Loucy (cell line): ENCODE results near the gene ATP5F1B.

Experiments
- H2AFZ ChIP-seq: fragments of 200-600 bp; sonication (generic); 2 replicates; pipeline ENCODE4 v1.6.0; 2016; ENCODE audit warnings: antibody characterized with exemption, mild to moderate bottlenecking, low read length, moderate library complexity
- H3F3A ChIP-seq: fragments of 200-600 bp; 2 replicates; pipeline ENCODE4 v1.6.0; 2016; ENCODE audit warnings: antibody characterized with exemption, low read depth, mild to moderate bottlenecking
- H3K27me3 ChIP-seq: fragments of 200-600 bp; sonication (generic); 2 replicates; pipeline ENCODE4 v1.6.1; 2014; ENCODE audit warnings: low read length, mild to moderate bottlenecking; ENCODE audit not compliant: insufficient read depth, poor library complexity, severe bottlenecking
- H3K36me3 ChIP-seq: fragments of 200-600 bp; sonication (generic); 2 replicates; pipeline ENCODE4 v1.6.1; 2016; ENCODE audit warnings: low read length; ENCODE audit not compliant: insufficient read depth
- H3K4me1 ChIP-seq: fragments of 200-600 bp; sonication (generic); 2 replicates; pipeline ENCODE4 v1.5.1; 2014; ENCODE audit warnings: low read length, mild to moderate bottlenecking; ENCODE audit not compliant: insufficient read depth, poor library complexity, severe bottlenecking
- H3K4me2 ChIP-seq: fragments of 200-600 bp; sonication (generic); 2 replicates; pipeline ENCODE4 v1.6.0; 2014; ENCODE audit warnings: antibody characterized with exemption, low read length, low read depth, mild to moderate bottlenecking; ENCODE audit not compliant: poor library complexity, severe bottlenecking
- H3K4me3 ChIP-seq: fragments of 200-600 bp; sonication (generic); 2 replicates; pipeline ENCODE4 v1.5.1; 2014; ENCODE audit warnings: low read length, mild to moderate bottlenecking, mixed read lengths; ENCODE audit not compliant: poor library complexity, severe bottlenecking
- H3K79me2 ChIP-seq: fragments of 200-600 bp; sonication (generic); 2 replicates; pipeline ENCODE4 v1.6.1; 2014; ENCODE audit warnings: low read length; ENCODE audit not compliant: insufficient read depth
- H3K9ac ChIP-seq: fragments of 200-600 bp; sonication (generic); 2 replicates; pipeline ENCODE4 v1.6.0; 2014; ENCODE audit warnings: mild to moderate bottlenecking, low read depth, low read length, moderate library complexity; ENCODE audit not compliant: poor library complexity, severe bottlenecking
- H3K9me2 ChIP-seq: fragments of 200-600 bp; sonication (generic); replicated peaks from 2 replicates; pipeline ENCODE4 v1.6.1; 2016; ENCODE audit warnings: low read depth, low read length, mixed read lengths
- H3K9me3 ChIP-seq: fragments of 200-600 bp; sonication (generic); 2 replicates; pipeline ENCODE4 v1.6.1; 2014; ENCODE audit warnings: mild to moderate bottlenecking, antibody characterized with exemption, low read length, low read depth; ENCODE audit not compliant: insufficient read depth
- H4K20me1 ChIP-seq: fragments of 200-600 bp; sonication (generic); 2 replicates; pipeline ENCODE4 v1.6.0; 2014; ENCODE audit warnings: antibody characterized with exemption, low read length, mild to moderate bottlenecking; ENCODE audit not compliant: insufficient read depth, poor library complexity, severe bottlenecking
- EZH2phosphoT487 ChIP-seq: fragments of 200-600 bp; IDR thresholded peaks from 2 replicates; pipeline ENCODE4 v1.6.1; 2018; ENCODE audit warnings: antibody characterized with exemption, mild to moderate bottlenecking, moderate library complexity, borderline replicate concordance
- TF ChIP-seq, protein P1 (sequence below): fragments of 200-600 bp; sonication (generic); conservative IDR thresholded peaks from 2 replicates; pipeline ENCODE4 v1.5.1; 2014; ENCODE audit warnings: mild to moderate bottlenecking, antibody characterized with exemption, low read length

ATP5F1B gene

GRCh38 chr12:56629459-56630179 lies 16.2 kb downstream of the ATP5F1B start:
- peaks cover 46% of the 10 kb centered on the region for H4K20me1 ChIP-seq
- H3K79me2 ChIP-seq, result peaks cover 92% of the 10 kb centered on the region
- H3K9me3 ChIP-seq, result no peaks in the 10 kb centered on the region
- peaks cover 4% of the 10 kb centered on the region for H3K27me3 ChIP-seq
- TF ChIP-seq, protein P1, sequence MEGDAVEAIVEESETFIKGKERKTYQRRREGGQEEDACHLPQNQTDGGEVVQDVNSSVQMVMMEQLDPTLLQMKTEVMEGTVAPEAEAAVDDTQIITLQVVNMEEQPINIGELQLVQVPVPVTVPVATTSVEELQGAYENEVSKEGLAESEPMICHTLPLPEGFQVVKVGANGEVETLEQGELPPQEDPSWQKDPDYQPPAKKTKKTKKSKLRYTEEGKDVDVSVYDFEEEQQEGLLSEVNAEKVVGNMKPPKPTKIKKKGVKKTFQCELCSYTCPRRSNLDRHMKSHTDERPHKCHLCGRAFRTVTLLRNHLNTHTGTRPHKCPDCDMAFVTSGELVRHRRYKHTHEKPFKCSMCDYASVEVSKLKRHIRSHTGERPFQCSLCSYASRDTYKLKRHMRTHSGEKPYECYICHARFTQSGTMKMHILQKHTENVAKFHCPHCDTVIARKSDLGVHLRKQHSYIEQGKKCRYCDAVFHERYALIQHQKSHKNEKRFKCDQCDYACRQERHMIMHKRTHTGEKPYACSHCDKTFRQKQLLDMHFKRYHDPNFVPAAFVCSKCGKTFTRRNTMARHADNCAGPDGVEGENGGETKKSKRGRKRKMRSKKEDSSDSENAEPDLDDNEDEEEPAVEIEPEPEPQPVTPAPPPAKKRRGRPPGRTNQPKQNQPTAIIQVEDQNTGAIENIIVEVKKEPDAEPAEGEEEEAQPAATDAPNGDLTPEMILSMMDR, result no peak
- TF ChIP-seq EZH2phosphoT487, result no peak
- peak overlapping the region; percentile 77 for H2AFZ ChIP-seq
- peak overlapping the region; percentile 74 for H3K4me2 ChIP-seq
- no peaks in the 10 kb centered on the region for H3K36me3 ChIP-seq
- H3K4me1 ChIP-seq, result peaks cover 56% of the 10 kb centered on the region
- H3F3A ChIP-seq, result no peaks in the 10 kb centered on the region
- peak overlapping the region; percentile 96 for H3K9ac ChIP-seq
- H3K4me3 ChIP-seq, result peak overlapping the region; percentile 87
- H3K9me2 ChIP-seq, result no peaks in the 10 kb centered on the region

GRCh38 chr12:56628671-56629458 lies 16.9 kb downstream of the ATP5F1B start:
- Histone ChIP-seq H3K79me2 (peaks cover 92% of the 10 kb centered on the region), H3K9me3 (no peaks in the 10 kb centered on the region), H3F3A (no peaks in the 10 kb centered on the region), H3K27me3 (peaks cover 4% of the 10 kb centered on the region), H3K4me3 (peak overlapping the region; percentile 87), H3K9me2 (no peaks in the 10 kb centered on the region), H3K9ac (peak overlapping the region; percentile 96), H2AFZ (0 out of 2 replicates have a peak overlapping the region, but pooled peaks have one; percentile 77), H4K20me1 (peaks cover 54% of the 10 kb centered on the region), H3K4me1 (peaks cover 57% of the 10 kb centered on the region), H3K36me3 (no peaks in the 10 kb centered on the region), H3K4me2 (peak overlapping the region; percentile 74)
- TF ChIP-seq EZH2phosphoT487, result no peak
- TF ChIP-seq, protein P1, result no peak

DNA sequence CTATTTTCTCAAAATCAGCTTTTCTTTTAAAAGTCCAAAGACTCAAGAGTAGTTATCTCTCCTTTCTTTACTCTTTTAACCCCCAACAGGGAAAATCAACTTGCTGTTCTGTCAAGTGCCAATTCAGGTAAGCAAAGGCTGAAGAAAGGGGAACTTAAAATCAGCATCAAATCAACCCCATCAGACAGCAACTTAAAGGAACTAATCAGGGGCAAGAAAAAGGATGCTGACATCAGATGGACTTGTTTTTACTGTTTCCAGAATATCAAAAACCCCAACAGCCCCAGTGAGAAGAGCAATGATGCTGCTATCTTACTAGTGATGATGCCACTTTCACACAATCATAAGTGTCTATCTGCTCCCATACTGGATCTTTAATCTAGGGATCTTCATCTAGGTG lies 19.1 kb downstream of the ATP5F1B start:
- peaks cover 44% of the 10 kb centered on the region for H3K4me1 ChIP-seq
- peaks cover 94% of the 10 kb centered on the region for H3K79me2 ChIP-seq
- peaks cover 70% of the 10 kb centered on the region for H4K20me1 ChIP-seq
- no peaks in the 10 kb centered on the region for H3K9me2 ChIP-seq
- H3K4me2 ChIP-seq, result peak overlapping the region; percentile 74
- H3K27me3 ChIP-seq, result peaks cover 4% of the 10 kb centered on the region
- no peaks in the 10 kb centered on the region for H3F3A ChIP-seq
- H3K4me3 ChIP-seq, result peak overlapping the region; percentile 12
- peak overlapping the region; percentile 23 for H3K9ac ChIP-seq
- no peaks in the 10 kb centered on the region for H3K9me3 ChIP-seq
- no peak overlapping the region for H2AFZ ChIP-seq
- TF ChIP-seq, protein P1, result no peak
- no peak for TF ChIP-seq EZH2phosphoT487
- no peaks in the 10 kb centered on the region for H3K36me3 ChIP-seq
